GM18526 (cell line): Measurements from ENCODE around the gene TRPM2.

ENCODE experiments used
- POLR2A ChIP-seq: IDR thresholded peaks from 3 replicates; pipeline ENCODE4 v1.6.1; 2011; ENCODE audit not compliant: insufficient read length; ENCODE audit errors: extremely low read depth

Gene TRPM2

GRCh38 chr21:44374601-44375280, 21.3 kb downstream of the TRPM2 start:
- no peak for TF ChIP-seq POLR2A

- TF ChIP-seq POLR2A = no peak
Measured at GRCh38 chr21:44375281-44375651, 21.8 kb downstream of the TRPM2 start.

GRCh38 chr21:44375761-44376241, 22.4 kb downstream of the TRPM2 start:
- TF ChIP-seq POLR2A = no peak

- TF ChIP-seq POLR2A = no peak
Measured at GRCh38 chr21:44376606-44377005, 23.2 kb downstream of the TRPM2 start.

GRCh38 chr21:44377201-44377921, 23.9 kb downstream of the TRPM2 start:
- no peak for TF ChIP-seq POLR2A

GRCh38 chr21:44377922-44378645, 24.7 kb downstream of the TRPM2 start:
- TF ChIP-seq POLR2A = no peak

- TF ChIP-seq POLR2A = no peak
Measured at GRCh38 chr21:44378646-44379514, 25.5 kb downstream of the TRPM2 start.

GRCh38 chr21:44379515-44379848, 26.1 kb downstream of the TRPM2 start:
- no peak for TF ChIP-seq POLR2A

- TF ChIP-seq POLR2A = no peak
Measured at GRCh38 chr21:44379991-44380865, 26.8 kb downstream of the TRPM2 start.

GRCh38 chr21:44380876-44381275, 27.5 kb downstream of the TRPM2 start:
- TF ChIP-seq POLR2A = no peak

GRCh38 chr21:44381874-44382273, 28.5 kb downstream of the TRPM2 start:
- TF ChIP-seq POLR2A = no peak

- no peak for TF ChIP-seq POLR2A
Measured at GRCh38 chr21:44382536-44382935, 29.1 kb downstream of the TRPM2 start.

- TF ChIP-seq POLR2A = no peak
Measured at GRCh38 chr21:44383216-44383615, 29.8 kb downstream of the TRPM2 start.

- TF ChIP-seq POLR2A = no peak
Measured at GRCh38 chr21:44384968-44385367, 31.5 kb downstream of the TRPM2 start.

GRCh38 chr21:44389335-44389734, 35.9 kb downstream of the TRPM2 start:
- no peak for TF ChIP-seq POLR2A

- no peak for TF ChIP-seq POLR2A
Measured at GRCh38 chr21:44390886-44391285, 37.5 kb downstream of the TRPM2 start.
